LNCAP (cell line): Measurements from ENCODE around the gene GRAMD1B.

ENCODE experiments used
- TF ChIP-seq, protein P1 (sequence below): fragments of 450-650 bp; IDR thresholded peaks from 2 replicates; pipeline ENCODE4 v1.5.1; 2017; ENCODE audit warnings: mild to moderate bottlenecking

GRAMD1B gene

DNA sequence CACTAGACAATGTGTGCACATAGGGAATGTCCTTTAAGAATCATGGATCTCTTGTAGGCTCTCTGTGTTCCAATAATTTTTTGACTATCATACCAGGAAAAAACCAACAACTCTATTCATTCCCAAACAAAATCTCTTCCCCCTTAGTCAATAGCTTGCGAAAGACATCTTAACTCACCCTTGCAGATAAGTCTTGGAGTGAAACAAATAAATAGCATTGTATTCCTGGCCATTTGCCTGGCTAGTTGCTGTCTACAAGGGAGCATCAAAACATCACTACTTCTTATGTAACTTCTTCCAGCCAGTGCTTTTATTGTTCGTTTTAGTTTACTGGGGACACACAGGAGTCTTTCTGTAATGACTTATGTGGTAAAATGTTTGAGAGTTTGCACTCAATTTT, 194.9 kb downstream of the GRAMD1B start:
- TF ChIP-seq, protein P1, sequence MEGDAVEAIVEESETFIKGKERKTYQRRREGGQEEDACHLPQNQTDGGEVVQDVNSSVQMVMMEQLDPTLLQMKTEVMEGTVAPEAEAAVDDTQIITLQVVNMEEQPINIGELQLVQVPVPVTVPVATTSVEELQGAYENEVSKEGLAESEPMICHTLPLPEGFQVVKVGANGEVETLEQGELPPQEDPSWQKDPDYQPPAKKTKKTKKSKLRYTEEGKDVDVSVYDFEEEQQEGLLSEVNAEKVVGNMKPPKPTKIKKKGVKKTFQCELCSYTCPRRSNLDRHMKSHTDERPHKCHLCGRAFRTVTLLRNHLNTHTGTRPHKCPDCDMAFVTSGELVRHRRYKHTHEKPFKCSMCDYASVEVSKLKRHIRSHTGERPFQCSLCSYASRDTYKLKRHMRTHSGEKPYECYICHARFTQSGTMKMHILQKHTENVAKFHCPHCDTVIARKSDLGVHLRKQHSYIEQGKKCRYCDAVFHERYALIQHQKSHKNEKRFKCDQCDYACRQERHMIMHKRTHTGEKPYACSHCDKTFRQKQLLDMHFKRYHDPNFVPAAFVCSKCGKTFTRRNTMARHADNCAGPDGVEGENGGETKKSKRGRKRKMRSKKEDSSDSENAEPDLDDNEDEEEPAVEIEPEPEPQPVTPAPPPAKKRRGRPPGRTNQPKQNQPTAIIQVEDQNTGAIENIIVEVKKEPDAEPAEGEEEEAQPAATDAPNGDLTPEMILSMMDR, result no peak

- TF ChIP-seq, protein P1, result no peak
These were observed 199.0 kb downstream of the GRAMD1B start for GRCh38 chr11:123628936-123629683.

DNA sequence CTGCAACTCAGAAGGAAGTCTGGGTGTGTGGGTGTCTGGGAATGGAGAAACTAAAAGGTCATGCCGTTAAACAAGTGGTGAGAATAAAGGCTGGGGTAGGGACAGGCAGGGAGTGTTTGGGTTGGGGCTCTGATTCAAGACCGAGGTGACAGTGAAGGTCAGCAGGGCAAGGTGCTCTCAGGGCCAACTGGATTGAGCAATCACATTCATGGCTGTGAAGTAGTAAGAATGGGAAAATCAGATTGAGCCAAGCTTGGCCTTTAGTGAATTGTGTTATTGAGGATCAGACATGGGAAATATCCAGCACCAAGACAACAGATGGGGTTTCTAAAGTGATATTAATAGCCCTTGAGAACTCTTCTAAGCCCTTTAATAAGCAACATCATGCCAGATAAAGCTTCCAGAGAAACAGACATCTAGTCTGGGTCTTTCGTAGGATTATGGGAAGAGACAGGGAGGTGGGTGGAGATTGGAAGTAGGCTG, 200.1 kb downstream of the GRAMD1B start:
- TF ChIP-seq, protein P1, result no peak

DNA sequence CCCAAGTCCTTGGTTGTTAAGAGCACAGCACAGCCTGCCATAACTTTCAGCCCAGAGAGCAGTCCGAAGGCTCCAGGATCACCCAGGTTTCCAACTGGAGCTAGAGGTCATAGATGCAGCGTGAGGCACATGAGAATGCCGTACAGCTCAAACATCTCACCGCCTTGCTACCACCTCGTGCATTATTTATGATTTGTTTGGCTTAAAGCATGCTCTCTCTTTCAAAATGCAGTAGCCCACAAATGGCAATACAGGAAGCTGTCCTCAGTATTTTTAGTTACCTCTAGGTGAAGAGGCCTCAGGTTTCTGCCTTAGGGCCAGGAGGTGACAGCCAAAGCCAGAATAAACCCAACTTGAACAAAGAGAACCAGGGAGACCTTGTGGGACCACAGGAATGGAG, 210.0 kb downstream of the GRAMD1B start:
- TF ChIP-seq, protein P1, result no peak

- TF ChIP-seq, protein P1, result peak; percentile 82
These were observed 210.8 kb downstream of the GRAMD1B start for GRCh38 chr11:123640677-123641494.

DNA sequence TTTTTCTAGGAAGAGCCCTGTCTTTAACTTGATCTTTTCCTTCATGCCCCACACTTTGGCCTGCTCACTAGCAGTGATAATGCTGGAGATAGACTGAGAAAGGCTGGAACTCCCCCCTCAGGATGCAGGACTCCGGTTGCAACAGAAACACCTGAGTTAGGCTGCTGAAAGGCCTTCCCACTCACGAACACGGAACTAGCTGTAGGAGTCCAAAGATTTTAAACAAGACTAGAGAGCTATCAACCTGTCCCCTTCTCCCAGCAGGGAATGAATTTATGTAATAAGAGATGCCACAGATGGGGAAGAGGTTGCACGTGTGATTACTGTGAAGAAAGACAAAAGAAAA, 211.4 kb downstream of the GRAMD1B start:
- TF ChIP-seq, protein P1, result no peak

GRCh38 chr11:123642435-123642834, 212.4 kb downstream of the GRAMD1B start:
- TF ChIP-seq, protein P1, result no peak
